HCT116 (cell line): ENCODE data around the gene LKAAEAR1. TPM values are rescaled to one million over a fixed set of nuclear protein-coding genes. Genes with fewer than 3 reads are reported as not detected.

Source experiments
- ATAC-seq: fragments of 200-7000 bp; cut with Tn5 transposase; 2 replicates; pipeline ENCODE4 v1.9.1; 2020; ENCODE audit warnings: mild to moderate bottlenecking, moderate library complexity
- BruUV-seq: library from RNA; stranded (reverse); fragments of 400-500 nt; replicated peaks from 2 replicates; lab custom pipeline; 2021; lab: Mats Ljungman, UMichigan
- CTCF ChIA-PET: fragments of 300-600 bp; sonication (Branson Sonifier 250); formaldehyde crosslinking; loops from one replicate; lab custom pipeline; 2021; ENCODE audit warnings: antibody characterized with exemption; lab: Charles Lee
- POLR2A ChIA-PET: fragments of 300-600, 350-600 bp; sonication (Branson Sonifier 250); formaldehyde crosslinking; loops from one replicate; lab custom pipeline; 2021; ENCODE audit warnings: antibody characterized with exemption; lab: Charles Lee
- RAD21 ChIA-PET, 2 experiments: fragments of 300-600 bp; sonication (Branson Sonifier 250); formaldehyde crosslinking; loops; one replicate each; lab custom pipeline; 2023; ENCODE audit warnings: low total read pairs in 2 of 2; ENCODE audit not compliant: uncharacterized antibody in 2 of 2, unreplicated experiment in 2 of 2, low non-redundant PET in 1 of 2; lab: Charles Lee
- DNase-seq: peaks from one replicate; pipeline ENCODE4 v3.0.0-alpha.2; 2010; ENCODE audit warnings: low read depth, low spot score
- H2AFZ ChIP-seq: fragments of 200-600 bp; shearing (Covaris generic), sonication (generic); 2 replicates; pipeline ENCODE4 v1.6.1; 2017; ENCODE audit warnings: low read depth, mixed run types, mixed read lengths, antibody characterized with exemption, low read length; ENCODE audit not compliant: poor library complexity, severe bottlenecking
- H3K27ac ChIP-seq: 2 replicates; pipeline ENCODE4 v1.5.1; 2012; ENCODE audit warnings: low read depth, low read length
- H3K27me3 ChIP-seq: fragments of 200-600 bp; sonication (generic); 2 replicates; pipeline ENCODE4 v1.6.1; 2016; ENCODE audit warnings: mixed run types, low read length, mixed read lengths; ENCODE audit not compliant: insufficient read depth
- H3K36me3 ChIP-seq, 2 experiments: fragments of 200-500 bp in 1 of 2; fragments of 200-600 bp in 1 of 2; sonication (Bioruptor generic) in 1 of 2; sonication (generic) in 1 of 2; 2 replicates each; pipeline versions ENCODE4 v1.5.1 to v1.6.1; 2014 to 2016; ENCODE audit warnings: low read length in 2 of 2, inconsistent platforms in 1 of 2, mixed read lengths in 1 of 2, mixed run types in 1 of 2; ENCODE audit not compliant: insufficient read depth in 2 of 2, control insufficient read depth in 1 of 2
- H3K4me1 ChIP-seq, 2 experiments: fragments of 200-600 bp in 1 of 2; sonication (generic) in 1 of 2; 2 replicates each; pipeline versions ENCODE4 v1.5.1 to v1.6.1; 2012 to 2017; ENCODE audit warnings: low read length in 2 of 2, inconsistent platforms in 1 of 2, mild to moderate bottlenecking in 1 of 2, mixed read lengths in 1 of 2, mixed run types in 1 of 2, moderate library complexity in 1 of 2; ENCODE audit not compliant: insufficient read depth in 2 of 2, control insufficient read depth in 1 of 2
- H3K4me2 ChIP-seq: fragments of 200-600 bp; sonication (generic); 2 replicates; pipeline ENCODE4 v1.6.1; 2017; ENCODE audit warnings: mixed run types, low read length, mixed read lengths
- H3K4me3 ChIP-seq, 2 experiments: fragments of 200-600 bp in 1 of 2; sonication (generic) in 1 of 2; replicated peaks in 1 of 2; 2 replicates each; pipeline ENCODE4 v1.5.1; 2011 to 2016; ENCODE audit warnings: low read length in 2 of 2, control low read depth in 1 of 2, low read depth in 1 of 2, mild to moderate bottlenecking in 1 of 2, mixed read lengths in 1 of 2, mixed run types in 1 of 2
- H3K79me2 ChIP-seq: fragments of 200-600 bp; sonication (generic); 2 replicates; pipeline ENCODE4 v1.6.1; 2017; ENCODE audit warnings: mild to moderate bottlenecking, mixed run types, low read length, moderate library complexity, mixed read lengths; ENCODE audit not compliant: insufficient read depth
- H3K9ac ChIP-seq: fragments of 200-600 bp; sonication (generic); 2 replicates; pipeline ENCODE4 v1.6.1; 2016; ENCODE audit warnings: low read length, mixed read lengths
- H3K9me2 ChIP-seq: fragments of 200-600 bp; sonication (generic), shearing (Covaris generic); 2 replicates; pipeline ENCODE4 v1.6.1; 2017; ENCODE audit warnings: mixed run types, mild to moderate bottlenecking, moderate library complexity; ENCODE audit not compliant: insufficient read depth
- H3K9me3 ChIP-seq, 2 experiments: fragments of 200-500 bp in 1 of 2; fragments of 200-600 bp in 1 of 2; sonication (Bioruptor generic) in 1 of 2; sonication (generic) in 1 of 2; 2 replicates each; pipeline ENCODE4 v1.6.1; 2014 to 2017; ENCODE audit warnings: low read length in 2 of 2, mixed read lengths in 2 of 2, inconsistent platforms in 1 of 2, low read depth in 1 of 2, mild to moderate bottlenecking in 1 of 2, mixed run types in 1 of 2, moderate library complexity in 1 of 2; ENCODE audit not compliant: control insufficient read depth in 1 of 2, insufficient read depth in 1 of 2
- H4K20me1 ChIP-seq: fragments of 200-600 bp; sonication (generic), shearing (Covaris generic); 2 replicates; pipeline ENCODE4 v1.6.1; 2017; ENCODE audit warnings: mixed run types, mild to moderate bottlenecking, moderate library complexity; ENCODE audit not compliant: insufficient read depth
- ELF1 ChIP-seq: IDR thresholded peaks from 2 replicates; pipeline ENCODE4 v1.6.1; 2012; ENCODE audit warnings: low read depth, borderline replicate concordance
- intact Hi-C: fragments of 100-400 bp; cut with micrococcal nuclease; formaldehyde crosslinking; loops from 2 replicates; pipeline ENCODE4 v1.10.0; 2022
- microRNA-seq: library from miRNA; unstranded; fragments of <30 nt; microRNA quantifications from one replicate; pipeline ENCODE4, GENCODE V29; 2016; ENCODE audit warnings: borderline number of aligned reads
- total RNA-seq: library from RNA; stranded (reverse); gene quantifications from one replicate; pipeline ENCODE4 v1.2.1, GENCODE V29; 2021; ENCODE audit not compliant: unreplicated experiment
- TF ChIP-seq, protein P1 (sequence below): IDR thresholded peaks from 2 replicates; pipeline ENCODE4 v1.6.1; 2012

The LKAAEAR1 gene
- total RNA-seq, 1 experiment from 2014 or later = not detected

- no peak overlapping the region for H2AFZ ChIP-seq
- ATAC-seq = no peak
- no TSS peak for BruUV-seq
- ChIA-PET POLR2A (no interaction called here), RAD21 (no interaction called here), CTCF (no interaction called here)
- H3K36me3 ChIP-seq = peaks cover 3 to 4% of the 10 kb centered on the region in 2 experiments; a peak in 2 of 4 replicates
- no peak overlapping the region for H3K4me3 ChIP-seq
- no peak overlapping the region for H3K4me2 ChIP-seq
- DNase-seq = no peak
- no peak for TF ChIP-seq ELF1
- TF ChIP-seq, protein P1, sequence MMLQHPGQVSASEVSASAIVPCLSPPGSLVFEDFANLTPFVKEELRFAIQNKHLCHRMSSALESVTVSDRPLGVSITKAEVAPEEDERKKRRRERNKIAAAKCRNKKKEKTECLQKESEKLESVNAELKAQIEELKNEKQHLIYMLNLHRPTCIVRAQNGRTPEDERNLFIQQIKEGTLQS = no peak
- H3K9me2 ChIP-seq = no peaks in the 10 kb centered on the region
- no peak overlapping the region for H3K27ac ChIP-seq
- intact Hi-C loops = no loop called here
- no peaks in the 10 kb centered on the region for H3K79me2 ChIP-seq
- no peak overlapping the region for H3K9ac ChIP-seq
- H3K4me1 ChIP-seq = peaks cover 0 to 15% of the 10 kb centered on the region in 2 experiments; a peak in 2 of 4 replicates
- no peaks in the 10 kb centered on the region for H3K27me3 ChIP-seq
- no peaks in the 10 kb centered on the region for H3K9me3 ChIP-seq
- H4K20me1 ChIP-seq = no peaks in the 10 kb centered on the region
These were observed 50.2 kb downstream of the LKAAEAR1 start for GRCh38 chr20:64033981-64034493.

Small RNA genes within 50 kb of the gene (microRNA-seq; reads per million reads assigned to microRNA genes)
- gene MIR6813 = 5.6 reads per million, percentile 13 among the genes with 10 or more reads in this experiment

Other genes starting within 250 kb of the LKAAEAR1 start
- gene ABHD16B, start 222.9 kb downstream of the LKAAEAR1 start, total RNA-seq = not detected
- gene TPD52L2, start 219.1 kb downstream of the LKAAEAR1 start, total RNA-seq = 149 TPM
- 38.3 TPM for gene DNAJC5, start 189.3 kb downstream of the LKAAEAR1 start, total RNA-seq
- 54.2 TPM for gene UCKL1, start 128.0 kb downstream of the LKAAEAR1 start, total RNA-seq
- 10.3 TPM for gene ZNF512B, start 114.5 kb downstream of the LKAAEAR1 start, total RNA-seq
- 4.2 TPM for gene SAMD10, start 104.8 kb downstream of the LKAAEAR1 start, total RNA-seq
- 74.9 TPM for gene PRPF6, start 103.3 kb downstream of the LKAAEAR1 start, total RNA-seq
- gene C20orf204, start 48.2 kb downstream of the LKAAEAR1 start, total RNA-seq = 2.5 TPM
- 3.3 TPM for gene SOX18, start 34.8 kb downstream of the LKAAEAR1 start, total RNA-seq
- gene TCEA2, start 21.2 kb downstream of the LKAAEAR1 start, total RNA-seq = 29.7 TPM
- 21.4 TPM for gene RGS19, start 4.9 kb downstream of the LKAAEAR1 start, total RNA-seq
- gene OPRL1, start 4.3 kb downstream of the LKAAEAR1 start, total RNA-seq = 1.6 TPM
- gene NPBWR2, start 23.2 kb upstream of the LKAAEAR1 start, total RNA-seq = not detected
- gene MYT1, start 80.1 kb upstream of the LKAAEAR1 start, total RNA-seq = 7.1 TPM
- gene PCMTD2, start 171.3 kb upstream of the LKAAEAR1 start, total RNA-seq = 44.7 TPM